HG03135 (cell line): ENCODE results near the gene GGT6.
"Not testable (repeated sequence)": the region's sequence is repeated elsewhere in the genome, so short reads cannot be mapped to it uniquely, and the experiment has no call there.

Experiments used
- ATAC-seq: cut with Tn5 transposase; IDR thresholded peaks from one replicate; pipeline ENCODE4 v1.9.1; 2021; ENCODE audit warnings: mild to moderate bottlenecking, moderate library complexity; ENCODE audit not compliant: unreplicated experiment

Gene GGT6, protein sequence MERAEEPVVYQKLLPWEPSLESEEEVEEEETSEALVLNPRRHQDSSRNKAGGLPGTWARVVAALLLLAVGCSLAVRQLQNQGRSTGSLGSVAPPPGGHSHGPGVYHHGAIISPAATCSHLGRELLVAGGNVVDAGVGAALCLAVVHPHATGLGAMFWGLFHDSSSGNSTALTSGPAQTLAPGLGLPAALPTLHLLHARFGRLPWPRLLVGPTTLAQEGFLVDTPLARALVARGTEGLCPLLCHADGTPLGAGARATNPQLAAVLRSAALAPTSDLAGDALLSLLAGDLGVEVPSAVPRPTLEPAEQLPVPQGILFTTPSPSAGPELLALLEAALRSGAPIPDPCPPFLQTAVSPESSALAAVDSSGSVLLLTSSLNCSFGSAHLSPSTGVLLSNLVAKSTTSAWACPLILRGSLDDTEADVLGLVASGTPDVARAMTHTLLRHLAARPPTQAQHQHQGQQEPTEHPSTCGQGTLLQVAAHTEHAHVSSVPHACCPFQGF

DNA sequence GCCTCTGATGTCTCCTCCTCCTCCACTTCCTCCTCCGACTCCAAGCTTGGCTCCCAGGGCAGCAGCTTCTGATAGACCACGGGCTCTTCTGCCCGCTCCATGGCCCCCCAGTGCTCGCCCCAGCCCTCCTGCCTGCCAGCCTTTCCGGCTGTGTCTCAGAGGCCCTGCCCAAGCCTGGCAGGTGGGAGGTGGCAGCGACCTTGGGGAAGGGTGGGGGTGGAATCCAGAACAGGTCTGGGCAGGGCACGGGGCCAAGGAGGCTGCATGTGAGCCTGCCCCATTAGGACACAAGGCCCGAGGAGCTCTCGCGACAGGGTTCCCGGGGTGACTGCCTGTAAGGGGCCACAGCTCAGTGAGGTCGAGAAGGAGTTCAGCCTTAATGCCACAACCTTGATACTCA is at the start of gene GGT6:
Gene GGT6, minus strand, starts transcription at position 157 of the 400 bp plus-strand sequence. Its CDS starts 56 bp downstream, at position 101.
- no peak for ATAC-seq

DNA sequence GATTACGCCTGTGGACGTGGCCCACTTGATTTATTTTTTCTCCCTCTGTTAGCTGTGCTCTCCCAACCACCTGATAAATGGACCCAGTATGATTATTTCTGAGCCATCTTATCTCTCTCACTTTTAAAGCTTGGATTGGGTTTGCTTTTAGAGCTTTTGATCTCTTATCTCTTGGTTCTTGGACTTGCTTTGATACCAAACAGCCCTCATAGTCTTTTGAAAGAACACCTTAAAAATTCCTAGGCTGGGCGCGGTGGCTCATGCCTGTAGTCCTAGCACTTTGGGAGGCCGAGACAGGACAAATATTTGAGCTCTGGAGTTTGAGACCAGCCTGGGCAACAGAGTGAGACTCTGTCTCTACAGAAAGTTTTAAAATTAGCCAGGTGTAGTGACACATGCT is 49.8 kb upstream of the GGT6 start:
- ATAC-seq = no peak

DNA sequence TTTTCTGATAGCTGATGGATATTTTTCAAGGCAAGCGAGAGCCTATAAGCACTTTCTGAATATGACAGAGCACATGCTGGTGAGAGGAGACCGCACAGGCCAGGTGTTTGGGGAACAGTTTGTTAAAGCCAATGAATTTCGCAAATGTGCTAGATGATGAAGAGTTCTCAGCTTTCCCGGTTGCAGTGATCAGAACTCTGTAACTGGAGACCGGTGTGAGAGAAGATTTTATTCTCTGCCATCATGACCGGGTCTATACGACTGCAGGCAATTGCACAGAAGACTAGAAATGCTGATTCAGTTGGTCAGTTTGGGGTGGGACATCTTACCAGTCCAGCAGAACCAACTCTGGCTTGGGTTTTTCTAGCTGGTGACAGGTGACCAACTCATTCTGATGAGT is 49.4 kb upstream of the GGT6 start:
- ATAC-seq = no peak

DNA sequence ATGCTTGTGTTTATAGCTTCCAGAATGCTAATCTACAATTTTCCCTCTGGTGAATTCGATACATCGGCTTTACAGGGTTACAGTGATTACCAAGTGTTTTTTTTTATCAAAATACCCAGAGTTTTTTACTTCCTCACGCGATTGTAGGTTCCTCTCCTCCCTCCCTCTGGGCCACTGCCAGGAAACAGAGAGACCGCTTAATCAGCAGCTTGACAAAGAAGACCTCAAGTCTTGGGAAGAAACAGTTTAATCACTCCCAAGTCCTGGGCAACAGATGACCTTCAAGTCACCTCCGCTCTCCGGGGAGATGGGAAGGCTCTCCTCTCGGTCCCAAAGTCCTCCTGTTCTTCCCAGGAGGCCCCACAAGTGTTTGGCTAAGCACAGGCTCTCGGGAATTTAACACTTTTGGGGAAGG is 47.4 kb upstream of the GGT6 start:
- ATAC-seq = no peak

DNA sequence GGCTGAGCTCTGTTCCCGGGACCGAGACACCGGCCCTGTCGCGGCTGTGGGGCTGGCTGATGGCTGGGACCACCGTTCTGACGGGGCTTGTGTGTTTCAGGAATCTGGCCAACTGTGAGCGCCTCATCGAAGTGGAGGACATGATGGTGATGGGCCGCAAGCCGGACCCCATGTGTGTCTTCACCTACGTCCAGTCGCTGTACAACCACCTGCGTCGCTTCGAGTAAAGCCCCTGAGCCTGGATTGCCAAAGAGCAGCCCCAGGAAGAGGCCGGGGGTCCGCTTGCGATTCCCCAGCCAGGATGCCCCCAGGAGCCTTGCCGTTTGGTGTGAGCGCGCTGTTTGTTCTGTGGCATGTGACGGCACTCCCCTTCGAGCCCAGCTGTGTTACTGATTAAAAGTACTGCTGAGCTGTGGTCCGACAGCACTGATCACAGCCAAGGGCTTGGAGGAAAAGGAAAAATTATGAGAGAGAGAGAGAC is 46.9 kb upstream of the GGT6 start:
- ATAC-seq = no peak

DNA sequence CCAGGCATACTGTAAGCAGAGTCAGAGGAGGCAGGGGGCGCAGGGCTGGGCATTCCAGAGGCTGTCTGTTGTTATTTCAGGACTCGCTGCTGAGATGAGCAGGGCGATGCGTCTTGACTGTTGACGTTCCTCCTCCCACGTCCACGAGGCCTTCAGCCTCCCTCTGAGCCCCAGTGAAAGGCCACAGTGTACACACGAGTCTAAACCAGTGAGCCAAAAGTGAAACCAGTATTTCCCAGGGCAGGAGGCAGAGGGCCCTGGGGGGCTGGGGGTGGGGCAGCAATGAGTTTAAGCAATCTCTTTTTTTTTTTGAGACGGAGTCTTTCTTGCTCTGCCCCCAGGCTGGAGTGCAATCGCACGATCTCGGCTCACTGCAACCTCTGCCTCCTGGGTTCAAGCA is 45.4 kb upstream of the GGT6 start:
- ATAC-seq = no peak

DNA sequence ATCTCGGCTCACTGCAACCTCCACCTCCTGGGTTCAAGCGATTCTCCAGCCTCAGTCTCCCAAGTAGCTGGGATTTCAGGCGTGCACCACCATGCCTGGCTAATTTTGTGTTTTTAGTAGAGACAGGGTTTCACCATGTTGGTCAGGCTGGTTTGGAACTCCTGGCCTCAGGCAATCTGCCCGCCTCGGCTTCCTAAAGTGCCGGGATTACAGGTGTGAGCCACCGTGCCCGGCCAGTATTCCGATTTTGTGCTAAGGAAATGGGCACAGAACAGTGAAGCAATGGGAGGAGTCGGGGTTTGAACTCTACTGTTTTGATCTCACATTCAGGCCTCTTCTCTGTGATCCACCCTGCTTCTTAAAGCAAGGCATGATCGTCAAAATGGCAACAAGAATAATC is 44.4 kb upstream of the GGT6 start:
- not testable (repeated sequence) for ATAC-seq

DNA sequence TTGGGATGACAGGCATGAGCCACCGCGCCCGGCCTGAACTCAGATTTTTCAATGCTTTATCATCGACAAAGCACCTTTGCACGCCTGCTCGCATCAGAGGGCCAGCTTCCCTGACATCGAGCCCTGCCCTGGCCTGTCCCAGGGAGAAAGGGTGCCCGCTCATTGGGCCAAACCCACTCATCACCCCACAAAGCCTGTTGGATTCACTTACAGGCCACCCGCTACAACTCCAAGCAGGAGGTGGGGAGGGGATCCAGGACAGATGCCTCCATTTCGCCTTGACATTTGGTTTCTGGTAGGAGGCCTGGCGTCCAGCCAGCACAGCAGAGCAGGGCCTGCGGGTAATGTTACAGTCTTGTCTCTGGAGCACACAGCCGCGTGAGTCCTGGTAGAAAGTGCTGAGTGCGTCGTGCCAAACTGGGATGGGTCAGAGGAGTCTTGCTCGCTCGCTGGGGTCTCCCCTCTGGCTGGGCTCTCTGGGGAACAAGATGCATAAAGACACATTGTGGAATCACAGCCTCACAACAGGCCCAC is 43.8 kb upstream of the GGT6 start:
- ATAC-seq = no peak

- no peak for ATAC-seq
These were observed 41.7 kb upstream of the GGT6 start for GRCh38 chr17:4602041-4602440.

DNA sequence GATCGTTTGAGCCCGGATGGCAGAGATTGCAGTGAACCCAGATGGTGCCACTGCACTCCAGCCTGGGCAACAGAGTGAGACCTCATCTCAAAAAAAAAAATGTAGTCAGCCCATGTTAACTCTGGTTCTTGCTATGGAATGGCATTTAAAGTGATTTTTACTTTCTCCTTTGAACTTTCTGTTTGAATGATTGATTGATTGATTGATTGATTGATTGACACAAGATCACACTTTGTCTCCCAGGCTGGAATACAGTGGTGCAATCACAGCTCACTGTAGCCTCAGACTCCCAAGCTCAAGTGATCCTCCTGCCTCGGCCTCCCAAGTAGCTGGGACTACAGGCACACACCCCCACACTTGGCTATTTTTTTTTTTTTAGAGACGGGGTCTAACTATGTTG is 40.9 kb upstream of the GGT6 start:
- ATAC-seq = no peak

DNA sequence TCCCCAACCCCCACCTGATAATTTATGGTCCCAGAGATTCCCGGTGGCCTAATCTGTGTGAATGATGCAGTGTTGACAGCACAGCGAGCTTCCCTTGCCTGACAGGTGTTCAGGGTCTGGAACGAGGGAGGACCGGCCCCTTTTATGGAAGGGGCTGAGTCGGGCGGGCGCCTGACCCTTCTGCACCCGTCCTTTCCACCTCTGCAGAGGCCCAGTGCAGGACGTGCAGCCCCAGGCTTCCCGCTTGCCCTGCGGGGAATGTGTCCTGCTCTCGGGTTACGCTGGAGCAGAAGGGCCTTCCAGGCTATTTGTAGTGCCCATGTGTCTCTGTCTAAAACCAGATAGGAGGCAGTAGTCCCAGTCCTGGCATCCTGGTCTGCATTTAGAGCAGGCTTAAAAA is 40.2 kb upstream of the GGT6 start:
- no peak for ATAC-seq

DNA sequence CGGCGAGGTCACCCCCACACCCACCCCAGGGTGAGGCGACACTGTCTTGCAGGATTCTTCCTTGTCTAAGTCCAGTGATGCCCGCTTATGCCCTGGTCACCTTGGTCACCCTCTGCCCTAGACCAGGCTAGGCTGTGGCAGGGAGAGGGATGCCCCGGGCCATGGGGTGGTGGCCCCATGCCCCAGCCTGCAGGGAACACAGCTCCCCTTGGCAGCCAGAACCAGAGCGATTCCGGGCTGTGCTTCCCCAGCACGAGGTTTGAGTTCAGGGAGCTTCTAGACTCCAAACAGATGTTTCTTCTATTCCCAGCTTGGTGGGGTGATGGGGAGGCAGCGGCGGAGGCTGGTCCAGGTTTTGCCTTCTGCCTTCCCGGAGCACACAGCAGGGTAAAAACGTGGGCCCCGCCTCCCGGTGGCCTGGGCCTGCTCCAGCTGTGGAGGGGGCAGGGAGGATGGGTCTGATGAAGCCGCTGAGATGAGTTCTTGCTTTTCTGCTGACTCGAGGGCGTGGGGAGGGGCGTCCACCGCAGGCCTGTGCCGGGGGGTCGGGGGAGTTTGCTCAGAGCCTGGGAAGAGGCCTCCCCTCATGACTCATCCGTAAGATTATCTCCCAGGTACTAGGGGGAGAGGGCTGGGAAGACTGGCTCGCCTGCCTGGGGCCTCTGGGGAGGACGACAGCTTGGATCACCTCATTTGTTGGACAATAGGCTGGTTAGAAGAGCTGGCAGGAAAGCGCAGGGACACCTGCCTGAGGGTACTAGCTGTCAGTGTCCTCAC is 39.3 kb upstream of the GGT6 start:
- no peak for ATAC-seq

- no peak for ATAC-seq
These were observed 38.6 kb upstream of the GGT6 start for GRCh38 chr17:4598776-4599504.

DNA sequence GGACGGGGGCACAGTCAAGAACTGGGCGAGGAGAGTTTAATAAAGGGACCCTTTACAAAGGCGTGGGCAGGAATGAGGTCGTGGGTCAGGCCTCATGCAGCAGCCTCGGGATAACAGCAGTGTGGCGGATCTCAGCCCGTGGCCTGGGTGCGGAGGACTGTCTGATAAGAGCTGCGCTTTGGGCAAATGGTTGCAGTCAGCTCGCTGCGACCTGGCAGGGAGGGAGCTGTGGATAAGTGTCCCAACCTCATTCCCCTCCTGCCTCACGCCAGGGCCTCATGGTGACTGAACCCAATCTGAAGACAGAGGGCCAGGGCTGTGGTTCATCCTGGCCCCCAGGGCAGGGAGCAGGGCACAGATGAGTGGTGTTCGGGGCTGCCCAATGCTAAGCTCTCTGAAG is 37.6 kb upstream of the GGT6 start:
- ATAC-seq = no peak

GRCh38 chr17:4596636-4597380 is 36.4 kb upstream of the GGT6 start:
- no peak for ATAC-seq

GRCh38 chr17:4595685-4596342 is 35.4 kb upstream of the GGT6 start:
- ATAC-seq = not testable (repeated sequence)

GRCh38 chr17:4594931-4595684 is 34.7 kb upstream of the GGT6 start:
- ATAC-seq = no peak

DNA sequence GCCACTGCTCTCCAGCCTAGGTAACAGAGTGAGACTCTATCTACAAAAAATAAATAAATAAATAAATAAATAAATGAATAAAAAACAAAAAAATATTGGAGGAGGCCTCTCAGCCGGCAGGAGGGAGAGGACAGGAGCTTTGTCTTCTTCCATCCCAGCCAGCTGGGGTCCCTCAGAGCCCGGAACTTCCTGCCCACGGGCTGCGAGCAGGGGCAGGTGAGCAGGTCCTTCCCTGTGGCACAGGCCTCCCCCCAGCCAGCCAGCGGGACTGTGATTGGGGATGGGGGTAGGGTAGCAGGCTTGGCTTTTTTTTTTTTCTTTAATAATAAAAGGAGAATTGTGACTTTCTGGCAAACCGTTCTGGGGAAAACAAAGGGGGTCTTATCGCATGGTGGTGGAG is 34.0 kb upstream of the GGT6 start:
- ATAC-seq = no peak

GRCh38 chr17:4593021-4593421 is 32.6 kb upstream of the GGT6 start:
- no peak for ATAC-seq
